Bronchial epithelial cell (primary cell): ENCODE results near the gene HSPB8. TPM values are rescaled to one million over a fixed set of nuclear protein-coding genes. Genes with fewer than 3 reads are reported as not detected.

Experiments used
- DNase-seq: peaks from one replicate; pipeline ENCODE4 v3.0.0-alpha.2; 2010; ENCODE audit warnings: low read depth
- FAIRE-seq: peaks from 2 replicates; lab custom pipeline; 2011; peaks lifted over from hg19 to GRCh38; lab: Jason Lieb, UNC
- H3K27me3 ChIP-seq: 2 replicates; pipeline ENCODE4 v1.5.1; 2011; ENCODE audit warnings: low read length; ENCODE audit not compliant: control insufficient read depth, insufficient read depth
- H3K36me3 ChIP-seq: 2 replicates; pipeline ENCODE4 v1.5.1; 2011; ENCODE audit warnings: low read length; ENCODE audit not compliant: control insufficient read depth, insufficient read depth
- H3K4me3 ChIP-seq: 2 replicates; pipeline ENCODE4 v1.5.1; 2011; ENCODE audit warnings: mild to moderate bottlenecking, low read depth, low read length, control low read depth
- total RNA-seq: library from RNA; depleted of rRNA; stranded (reverse); fragments of >200 nt; gene quantifications from 2 replicates; pipeline ENCODE4 v1.2.1, GENCODE V29; 2014
- TF ChIP-seq, protein P1 (sequence below): IDR thresholded peaks from 2 replicates; pipeline ENCODE4 v1.5.1; 2011; ENCODE audit warnings: mild to moderate bottlenecking, moderate library complexity, low read length, control low read depth, inconsistent platforms; ENCODE audit not compliant: insufficient read depth, severe bottlenecking

Gene HSPB8
- total RNA-seq, 1 donor from 2014 or later = 0.26 TPM

DNA sequence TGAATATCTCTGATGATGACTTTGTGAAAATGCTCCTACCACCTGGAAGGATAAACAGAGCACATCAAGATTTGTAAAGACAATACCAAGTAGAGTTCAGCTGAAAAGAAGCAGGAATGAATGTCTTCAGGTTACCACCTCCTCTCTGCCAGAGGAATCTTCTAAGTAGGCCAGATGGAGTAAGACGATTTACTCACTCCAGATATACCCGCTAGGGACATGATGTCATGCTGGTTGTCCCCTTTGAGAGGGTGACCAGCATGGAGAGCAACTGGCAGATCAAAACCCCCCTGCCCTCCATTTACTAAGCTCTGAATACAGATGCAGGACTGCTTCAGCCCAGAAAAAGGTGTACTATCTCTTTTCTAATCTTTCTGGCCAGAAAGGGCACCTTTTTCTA is 39.3 kb upstream of the HSPB8 start:
- TF ChIP-seq, protein P1, sequence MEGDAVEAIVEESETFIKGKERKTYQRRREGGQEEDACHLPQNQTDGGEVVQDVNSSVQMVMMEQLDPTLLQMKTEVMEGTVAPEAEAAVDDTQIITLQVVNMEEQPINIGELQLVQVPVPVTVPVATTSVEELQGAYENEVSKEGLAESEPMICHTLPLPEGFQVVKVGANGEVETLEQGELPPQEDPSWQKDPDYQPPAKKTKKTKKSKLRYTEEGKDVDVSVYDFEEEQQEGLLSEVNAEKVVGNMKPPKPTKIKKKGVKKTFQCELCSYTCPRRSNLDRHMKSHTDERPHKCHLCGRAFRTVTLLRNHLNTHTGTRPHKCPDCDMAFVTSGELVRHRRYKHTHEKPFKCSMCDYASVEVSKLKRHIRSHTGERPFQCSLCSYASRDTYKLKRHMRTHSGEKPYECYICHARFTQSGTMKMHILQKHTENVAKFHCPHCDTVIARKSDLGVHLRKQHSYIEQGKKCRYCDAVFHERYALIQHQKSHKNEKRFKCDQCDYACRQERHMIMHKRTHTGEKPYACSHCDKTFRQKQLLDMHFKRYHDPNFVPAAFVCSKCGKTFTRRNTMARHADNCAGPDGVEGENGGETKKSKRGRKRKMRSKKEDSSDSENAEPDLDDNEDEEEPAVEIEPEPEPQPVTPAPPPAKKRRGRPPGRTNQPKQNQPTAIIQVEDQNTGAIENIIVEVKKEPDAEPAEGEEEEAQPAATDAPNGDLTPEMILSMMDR = no peak
- H3K27me3 ChIP-seq = no peaks in the 10 kb centered on the region
- H3K36me3 ChIP-seq = no peaks in the 10 kb centered on the region
- no peak for DNase-seq
- H3K4me3 ChIP-seq = no peak overlapping the region
- no peak for FAIRE-seq

DNA sequence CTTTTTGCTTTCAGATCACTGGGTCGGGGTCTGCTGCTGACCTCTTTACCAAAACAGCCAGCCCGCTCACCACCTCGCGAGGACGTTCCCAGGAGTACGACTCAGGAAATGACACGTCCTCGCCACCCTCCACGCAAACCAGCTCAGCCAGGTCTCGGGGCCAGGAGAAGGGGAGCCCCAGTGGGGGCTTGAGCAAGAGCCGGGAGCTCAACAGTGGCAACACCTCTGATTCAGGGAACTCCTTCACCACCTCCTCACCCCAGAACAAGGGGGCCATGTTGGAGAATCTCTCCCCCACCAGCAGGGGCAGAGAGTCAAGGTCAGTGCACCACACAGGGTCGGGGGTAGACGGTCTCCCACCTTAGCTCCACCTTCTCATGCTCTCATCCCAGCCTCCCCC is 33.4 kb upstream of the HSPB8 start:
- TF ChIP-seq, protein P1 = no peak
- DNase-seq = no peak
- FAIRE-seq = no peak
- Histone ChIP-seq H3K4me3 (no peak overlapping the region), H3K36me3 (no peaks in the 10 kb centered on the region), H3K27me3 (no peaks in the 10 kb centered on the region)

DNA sequence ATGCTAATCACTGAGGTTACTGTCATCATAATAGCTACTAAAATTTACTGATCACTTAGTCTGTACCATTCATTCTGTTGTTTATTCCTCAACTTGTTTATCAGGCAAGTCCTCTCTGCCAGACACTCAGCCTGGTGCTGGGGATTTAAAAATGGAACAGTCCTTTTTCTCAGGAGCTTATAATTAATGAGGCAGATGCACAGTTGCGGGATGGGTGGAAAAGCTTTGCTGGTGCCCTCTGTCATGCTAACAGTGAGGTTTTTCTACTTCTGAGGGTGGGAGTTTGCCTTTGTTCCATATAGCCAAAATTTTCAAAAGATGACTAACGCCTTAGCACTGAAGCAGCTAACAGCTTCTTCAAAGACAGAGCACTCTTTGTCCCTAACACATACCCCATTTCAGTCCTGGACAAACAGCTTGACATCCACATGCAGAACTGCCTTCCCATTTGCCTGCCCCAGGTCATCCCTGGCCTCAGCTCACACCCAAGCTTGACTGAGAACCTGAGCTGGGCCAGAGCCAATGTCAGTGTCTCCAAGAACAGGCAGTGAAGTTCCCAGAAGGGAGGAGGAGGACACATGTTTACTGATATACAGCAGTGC is 30.8 kb upstream of the HSPB8 start:
- TF ChIP-seq, protein P1 = no peak

DNA sequence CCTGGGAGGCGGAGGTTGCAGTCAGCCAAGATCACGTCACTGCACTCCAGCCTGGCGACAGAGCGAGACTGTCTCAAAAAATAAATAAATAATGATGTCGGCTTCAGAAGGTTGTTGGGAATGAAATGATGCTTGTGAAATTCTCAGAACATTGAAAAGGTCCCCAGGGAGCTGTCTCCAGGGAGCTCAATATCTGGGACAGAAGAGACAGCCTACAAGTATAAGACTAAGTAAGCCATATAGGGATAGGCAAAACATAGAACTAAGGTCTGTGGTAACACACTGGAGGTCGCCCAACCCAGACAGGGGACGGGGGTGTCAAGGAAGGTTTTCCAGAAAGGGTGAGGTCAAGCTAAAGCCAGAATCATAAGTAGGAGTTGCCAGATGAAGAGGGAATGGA is 29.5 kb upstream of the HSPB8 start:
- FAIRE-seq (no peak), DNase-seq (no peak)
- Histone ChIP-seq H3K27me3 (no peaks in the 10 kb centered on the region), H3K4me3 (no peak overlapping the region), H3K36me3 (no peaks in the 10 kb centered on the region)
- TF ChIP-seq, protein P1 = no peak

More for the DNA sequence above, 30.8 kb upstream of the HSPB8 start:
- no peak overlapping the region for H3K4me3 ChIP-seq
- FAIRE-seq (no peak), DNase-seq (no peak)
- H3K36me3 ChIP-seq = no peaks in the 10 kb centered on the region
- H3K27me3 ChIP-seq = no peaks in the 10 kb centered on the region

DNA sequence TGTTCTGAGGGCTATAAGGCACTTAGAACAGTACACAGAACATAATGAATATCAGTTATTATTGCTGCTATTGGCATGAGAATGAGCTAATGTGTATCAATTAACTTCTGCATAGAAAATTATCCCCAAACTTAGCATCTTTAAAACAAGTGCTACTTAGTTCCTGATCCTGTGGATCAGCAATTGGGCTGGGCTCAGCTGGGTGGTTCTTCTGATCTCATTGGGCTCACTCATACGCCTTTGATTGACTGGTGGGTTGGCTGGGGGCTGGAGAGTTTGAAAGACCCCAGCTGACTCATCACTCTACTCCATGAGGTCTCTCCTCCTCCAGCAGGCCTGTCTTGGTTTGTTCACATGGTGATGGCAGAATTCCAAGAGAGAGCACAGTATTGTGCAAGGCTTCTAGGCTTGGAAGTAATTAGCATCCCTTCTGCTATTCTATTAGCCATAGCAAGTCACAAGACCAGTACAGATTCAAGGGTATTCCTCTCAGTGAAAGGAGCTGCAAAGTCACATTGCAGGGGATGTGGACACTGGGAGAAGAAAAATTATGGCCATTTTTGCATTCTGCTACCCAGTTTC is 27.2 kb upstream of the HSPB8 start:
- no peak for FAIRE-seq
- no peak overlapping the region for H3K4me3 ChIP-seq
- DNase-seq = peak; percentile 5
- no peaks in the 10 kb centered on the region for H3K27me3 ChIP-seq
- TF ChIP-seq, protein P1 = no peak
- no peaks in the 10 kb centered on the region for H3K36me3 ChIP-seq
